ENCODE data around the gene NANOG. TPM values are rescaled to one million over a fixed set of nuclear protein-coding genes. Genes with fewer than 3 reads are reported as not detected.

NANOG gene
- total and polyA plus RNA-seq, 2 of the 8 experiments (the other 6 are each of a cell fraction or from before 2014, with no cell fraction given): 53.7 to 231 TPM

DNA sequence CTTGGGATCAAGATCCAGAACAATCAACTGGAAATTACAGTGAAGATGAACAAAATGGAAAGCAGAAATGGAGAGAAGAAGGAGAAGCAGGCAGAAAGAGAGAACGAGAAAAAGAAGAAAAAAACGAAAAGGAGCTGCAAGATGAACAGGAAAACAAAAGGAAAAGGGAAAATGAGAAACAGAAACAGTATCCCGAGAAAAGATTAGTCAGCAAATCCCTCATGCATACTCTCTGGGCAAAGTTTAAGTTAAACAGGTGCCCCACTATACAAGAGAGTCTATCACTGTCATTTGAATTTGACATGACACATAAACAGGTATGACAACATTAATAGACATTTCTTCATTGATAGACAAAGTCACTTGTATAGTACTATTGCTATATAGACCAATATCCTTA, 19.2 kb upstream of the NANOG start:
- no peak overlapping the region for H3K18ac ChIP-seq (ENCODE audit: extremely low read depth, low read length)
- no peaks in the 10 kb centered on the region for H3K9me3 ChIP-seq (ENCODE audit: insufficient read depth in 2 of 2, low read depth in 1 of 2, low read length in 1 of 2)
- no peaks in the 10 kb centered on the region for H3K27me3 ChIP-seq (replicated peaks in 1 of 4; ENCODE audit: control insufficient read depth in 3 of 4, extremely low read depth in 1 of 4, insufficient read depth in 3 of 4, low read length in 3 of 4)
- H2BK20ac ChIP-seq (ENCODE audit: low read length): no peak overlapping the region
- no peak overlapping the region for H4K91ac ChIP-seq (replicated peaks; ENCODE audit: insufficient read length, low read length)
- no peaks in the 10 kb centered on the region for H3K79me2 ChIP-seq (ENCODE audit: control insufficient read depth in 1 of 2, insufficient read depth in 2 of 2, low read length in 2 of 2)
- no peak overlapping the region for H2BK15ac ChIP-seq (ENCODE audit: low read length)
- CTCF ChIA-PET (ENCODE audit: partially characterized antibody): no interaction called here
- DNase-seq (ENCODE audit: low read depth in 1 of 2, low spot score in 2 of 2): no peak
- no peak overlapping the region for H2AK5ac ChIP-seq (ENCODE audit: low read depth, low read length)
- H4K8ac ChIP-seq (ENCODE audit: extremely low read depth, insufficient read depth, low read length): no peak overlapping the region
- H3K56ac ChIP-seq (replicated peaks; ENCODE audit: insufficient read length, low read depth, low read length): no peak overlapping the region
- H3K79me1 ChIP-seq (ENCODE audit: low read depth, low read length): no peaks in the 10 kb centered on the region
- H2BK5ac ChIP-seq (ENCODE audit: low read depth, low read length): no peak overlapping the region
- H3K14ac ChIP-seq (ENCODE audit: insufficient read length): no peak overlapping the region
- no peaks in the 10 kb centered on the region for H3K23me2 ChIP-seq (ENCODE audit: low read depth, low read length)
- no peak overlapping the region for H3K4me3 ChIP-seq (ENCODE audit: extremely low read depth in 1 of 4, insufficient read depth in 2 of 4, low read depth in 3 of 4, low read length in 4 of 4)
- H3K23ac ChIP-seq (ENCODE audit: insufficient read length): no peak overlapping the region
- TF ChIP-seq, protein P1, sequence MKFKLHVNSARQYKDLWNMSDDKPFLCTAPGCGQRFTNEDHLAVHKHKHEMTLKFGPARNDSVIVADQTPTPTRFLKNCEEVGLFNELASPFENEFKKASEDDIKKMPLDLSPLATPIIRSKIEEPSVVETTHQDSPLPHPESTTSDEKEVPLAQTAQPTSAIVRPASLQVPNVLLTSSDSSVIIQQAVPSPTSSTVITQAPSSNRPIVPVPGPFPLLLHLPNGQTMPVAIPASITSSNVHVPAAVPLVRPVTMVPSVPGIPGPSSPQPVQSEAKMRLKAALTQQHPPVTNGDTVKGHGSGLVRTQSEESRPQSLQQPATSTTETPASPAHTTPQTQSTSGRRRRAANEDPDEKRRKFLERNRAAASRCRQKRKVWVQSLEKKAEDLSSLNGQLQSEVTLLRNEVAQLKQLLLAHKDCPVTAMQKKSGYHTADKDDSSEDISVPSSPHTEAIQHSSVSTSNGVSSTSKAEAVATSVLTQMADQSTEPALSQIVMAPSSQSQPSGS (IDR thresholded peaks at IDR 0.05; ENCODE audit: low read length): no peak
- no peak for TF ChIP-seq CBX8 (IDR thresholded peaks at IDR 0.05; ENCODE audit: borderline replicate concordance, low read depth, low read length)
- TF ChIP-seq MAFK (IDR thresholded peaks at IDR 0.05; ENCODE audit: low read depth, low read length): peak; percentile 20; the same call in 1 of the 2 replicates
- TF ChIP-seq TBP (IDR thresholded peaks at IDR 0.05; ENCODE audit: low read depth, low read length): no peak
- TF ChIP-seq YY1 (IDR thresholded peaks at IDR 0.05; ENCODE audit: low read depth, low read length): no peak
- no peak overlapping the region for H3K4ac ChIP-seq (replicated peaks; ENCODE audit: insufficient read length, low read depth, low read length)
- H3K36me3 ChIP-seq (ENCODE audit: control insufficient read depth in 2 of 4, insufficient read depth in 4 of 4, low read length in 3 of 4): no peaks in the 10 kb centered on the region
- H2BK120ac ChIP-seq (replicated peaks; ENCODE audit: low read depth, low read length): no peak overlapping the region
- H3K27ac ChIP-seq (ENCODE audit: low read depth, low read length): no peak overlapping the region
- WGBS, 2 experiments (ENCODE audit: extremely low coverage in 1 of 2, insufficient coverage in 1 of 2, insufficient read length in 1 of 2, insufficient replicate concordance in 2 of 2, low coverage in 1 of 2, low lambda C conversion rate in 2 of 2, missing lambda C conversion rate in 1 of 2): 87% methylated on average over 3 of the region's 3 CpGs; no CpG with 5 or more reads in 1 of the 2 experiments
- no peak overlapping the region for H2AFZ ChIP-seq (ENCODE audit: low read length)
- H3K9ac ChIP-seq (replicated peaks in 1 of 4; ENCODE audit: extremely low read depth in 1 of 4, low read depth in 3 of 4, low read length in 3 of 4): no peak overlapping the region; a peak in 1 of 7 replicates
- H3K4me1 ChIP-seq (replicated peaks in 1 of 4; ENCODE audit: control insufficient read depth in 3 of 4, insufficient read depth in 4 of 4, low read length in 3 of 4): no peaks in the 10 kb centered on the region
- no peak overlapping the region for H3K4me2 ChIP-seq (ENCODE audit: insufficient read depth in 1 of 2, low read depth in 2 of 2, low read length in 2 of 2)
- H4K5ac ChIP-seq (ENCODE audit: insufficient read length, low read depth, low read length): no peak overlapping the region
- POLR2A ChIA-PET (ENCODE audit: partially characterized antibody): interaction anchor here (0.6 to 1.0 kb wide), 2 partner anchors 21 to 30 kb away, joined by 4 to 5 read pairs; no protein-coding TSS in a partner anchor
- FAIRE-seq: no peak
- H4K20me1 ChIP-seq (replicated peaks in 1 of 2; ENCODE audit: control insufficient read depth in 1 of 2, insufficient read depth in 2 of 2, low read length in 2 of 2): no peaks in the 10 kb centered on the region
- no peak overlapping the region for H2BK12ac ChIP-seq (ENCODE audit: low read depth, low read length)

Data from H1 (cell line).